ENCODE measurements around the gene STIM2.
A peak's percentile ranks its signal among the peaks of the same experiment; 100 is the strongest.

STIM2 gene

GRCh38 chr4:26837993-26838842 is 22.4 kb upstream of the STIM2 start:
- no peak for DNase-seq (ENCODE audit: low read depth)

GRCh38 chr4:26839016-26839415 is 21.6 kb upstream of the STIM2 start:
- no peak for DNase-seq (ENCODE audit: low read depth)

- no peak for DNase-seq (ENCODE audit: low read depth)
Observed at GRCh38 chr4:26839534-26839951, 21.1 kb upstream of the STIM2 start.

DNA sequence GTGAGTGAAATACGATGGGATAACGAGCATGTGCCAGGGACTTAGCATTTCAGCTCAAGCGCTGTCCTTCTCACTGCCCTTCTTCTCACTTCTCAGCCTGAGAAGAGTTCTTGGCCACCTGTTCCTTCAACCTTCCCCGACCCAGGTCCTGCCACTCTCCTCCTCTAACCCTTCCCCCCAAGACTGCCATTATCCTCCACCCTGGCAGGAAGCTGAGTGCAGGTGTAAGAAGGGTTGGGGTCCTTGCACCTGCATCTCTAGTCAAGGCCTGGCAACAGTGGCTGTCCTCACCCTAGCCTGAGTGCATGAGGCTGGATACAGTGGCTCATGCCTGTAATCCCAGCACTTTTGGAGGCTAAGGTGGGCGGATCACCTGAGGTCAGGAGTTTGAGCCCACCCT is 19.9 kb upstream of the STIM2 start:
- no peak for DNase-seq (ENCODE audit: low read depth)

DNA sequence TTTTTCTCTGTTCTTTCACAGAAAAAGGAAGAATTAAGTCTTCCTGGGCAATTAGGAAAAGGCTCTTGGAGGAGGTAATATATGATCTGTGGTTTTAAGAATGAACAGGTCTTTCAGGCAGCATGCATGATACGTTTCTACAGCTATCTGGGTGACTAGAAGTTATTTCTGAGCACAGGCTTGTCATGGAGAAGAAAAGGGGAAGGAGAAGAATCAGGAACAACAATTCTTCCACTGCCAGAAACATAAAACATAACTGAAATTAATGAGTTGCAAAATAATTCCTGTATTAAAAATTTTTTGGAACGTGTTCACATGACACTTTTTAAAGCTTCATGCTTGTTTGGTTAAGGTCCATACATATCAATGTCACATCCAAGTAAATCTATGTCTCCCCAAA is 17.7 kb upstream of the STIM2 start:
- DNase-seq (ENCODE audit: low read depth), result no peak

GRCh38 chr4:26850528-26850927 is 10.1 kb upstream of the STIM2 start:
- no peak for DNase-seq (ENCODE audit: low read depth)

DNA sequence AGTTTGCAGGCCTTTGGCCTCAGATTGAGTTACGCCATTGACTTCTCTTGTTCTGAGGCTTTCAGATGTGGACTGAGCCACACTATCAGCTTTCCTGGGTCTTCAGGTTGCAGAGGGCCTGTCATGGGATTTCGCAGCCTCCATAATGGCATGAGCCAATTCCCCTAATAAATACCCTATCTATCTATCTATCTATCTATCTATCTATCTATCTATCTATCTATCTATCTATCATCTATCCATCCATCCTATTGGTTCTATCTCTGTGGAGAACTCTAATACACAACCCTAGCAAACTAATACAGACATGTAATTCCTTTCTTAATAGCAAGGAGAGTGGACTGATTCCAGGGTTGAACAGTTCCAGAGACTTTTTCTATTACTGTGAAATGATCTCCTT is 9.5 kb upstream of the STIM2 start:
- DNase-seq (ENCODE audit: low read depth), result no peak

GRCh38 chr4:26854701-26855100 is 5.9 kb upstream of the STIM2 start:
- DNase-seq (ENCODE audit: low read depth), result no peak

DNA sequence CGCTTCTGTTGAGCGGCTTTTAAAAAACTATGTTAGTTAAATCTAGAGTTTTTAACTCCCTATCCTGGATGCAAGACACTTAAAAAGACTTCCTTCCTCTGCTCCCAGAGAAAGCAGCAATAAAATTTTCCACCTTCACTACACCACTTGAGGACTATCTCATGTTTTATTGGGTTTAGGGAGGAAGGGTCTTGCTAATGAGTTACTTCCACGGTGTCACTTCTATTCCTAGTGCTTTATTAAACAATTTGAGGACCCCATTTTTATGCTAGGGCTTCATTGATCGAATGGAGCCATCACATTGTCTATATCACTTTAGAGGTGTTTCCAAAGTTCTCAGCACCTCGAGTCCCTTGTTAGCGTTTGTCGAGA is 3.7 kb upstream of the STIM2 start:
- DNase-seq (ENCODE audit: low read depth), result no peak

GRCh38 chr4:26857278-26858034 is 3.2 kb upstream of the STIM2 start:
- peak; percentile 88 for DNase-seq (ENCODE audit: low read depth)

DNA sequence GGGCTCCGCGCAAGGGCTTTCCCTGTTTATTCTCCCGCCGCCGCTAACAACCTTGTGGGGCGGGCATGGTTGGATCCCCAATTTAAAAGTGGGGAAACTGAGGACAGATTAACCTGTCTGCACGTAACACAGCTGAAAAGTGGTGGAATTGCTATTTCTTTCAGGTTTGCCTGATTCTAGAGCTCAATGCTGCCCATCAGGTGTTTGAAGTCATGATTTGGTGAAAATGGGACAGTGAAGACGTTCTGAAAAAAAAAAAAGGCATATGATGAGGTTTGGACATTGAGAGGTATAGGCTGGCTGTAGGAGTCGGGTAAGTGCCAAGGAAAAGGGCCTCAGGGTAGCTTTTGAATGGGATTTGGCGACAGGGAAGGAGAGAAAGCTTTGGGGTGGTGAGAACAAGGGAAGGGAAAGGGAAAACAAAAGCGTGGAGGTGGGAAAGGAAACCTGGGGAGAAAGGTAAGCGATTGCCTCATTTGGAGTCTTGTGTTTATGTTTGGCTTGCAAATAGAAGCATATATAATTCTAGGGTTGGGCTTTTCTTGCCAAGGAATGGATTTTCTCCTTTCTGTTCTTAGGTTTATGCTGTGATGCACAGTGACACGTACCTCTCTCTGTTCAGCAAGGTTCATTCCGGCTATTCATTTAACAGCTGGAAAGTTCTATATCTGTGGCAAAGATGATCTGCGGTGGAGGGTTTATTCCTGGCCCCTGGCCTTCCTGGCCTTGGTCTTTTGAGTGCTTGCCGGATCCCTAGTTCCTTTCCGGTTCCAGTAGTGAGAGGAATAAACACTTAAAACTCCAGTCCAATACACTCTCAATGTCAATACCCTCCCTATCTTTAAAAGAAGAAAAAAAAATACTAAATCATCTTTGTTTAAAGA is 2.4 kb upstream of the STIM2 start:
- DNase-seq (ENCODE audit: low read depth), result no peak

DNA sequence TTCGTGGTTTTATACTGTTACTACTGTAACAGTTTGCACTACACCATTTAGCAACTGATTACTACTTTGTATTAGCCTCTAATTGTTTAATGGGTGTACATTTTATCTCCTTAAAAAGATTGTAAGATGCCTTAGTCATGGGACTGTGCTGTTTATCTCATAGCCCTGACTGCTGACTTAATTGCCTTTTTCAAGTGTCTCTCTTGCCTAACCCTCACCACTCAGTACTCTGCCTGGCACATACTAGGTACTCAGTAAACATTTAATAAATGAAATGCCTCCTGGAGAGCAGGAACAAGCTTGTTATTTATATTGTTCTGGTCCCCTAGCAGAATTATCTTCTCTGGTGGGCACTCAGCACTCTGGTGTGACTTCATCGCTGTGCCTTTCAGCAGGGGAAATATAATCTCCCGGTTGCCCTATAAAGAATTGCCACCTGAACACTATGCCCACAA is 1.7 kb upstream of the STIM2 start:
- DNase-seq (ENCODE audit: low read depth), result no peak

DNA sequence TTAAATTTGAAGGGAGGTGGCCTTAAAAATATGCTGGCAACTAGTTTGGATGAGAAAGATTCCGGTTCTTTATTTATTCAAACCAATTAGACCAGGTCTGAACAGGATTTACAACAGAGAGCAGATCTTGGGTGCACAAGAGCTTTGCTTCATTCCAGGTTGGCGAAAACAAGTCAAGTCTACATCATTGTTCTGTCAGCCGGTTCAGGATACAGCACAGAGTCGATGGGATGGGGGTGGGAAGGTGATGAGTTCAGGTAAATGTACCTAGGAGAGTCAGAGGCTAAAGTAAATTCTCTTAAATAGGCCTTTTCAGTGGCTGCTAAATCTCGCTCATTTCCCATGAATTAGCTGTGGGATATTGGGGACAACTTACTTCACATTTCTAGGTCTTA is 882 bp upstream of the STIM2 start:
- DNase-seq (ENCODE audit: low read depth), result no peak

GRCh38 chr4:26860922-26861433 is 337 bp downstream of the STIM2 start:
- DNase-seq (ENCODE audit: low read depth), result peak; percentile 34

- peak; percentile 62 for DNase-seq (ENCODE audit: low read depth)
Observed at GRCh38 chr4:26861434-26862186, 969 bp downstream of the STIM2 start.

DNA sequence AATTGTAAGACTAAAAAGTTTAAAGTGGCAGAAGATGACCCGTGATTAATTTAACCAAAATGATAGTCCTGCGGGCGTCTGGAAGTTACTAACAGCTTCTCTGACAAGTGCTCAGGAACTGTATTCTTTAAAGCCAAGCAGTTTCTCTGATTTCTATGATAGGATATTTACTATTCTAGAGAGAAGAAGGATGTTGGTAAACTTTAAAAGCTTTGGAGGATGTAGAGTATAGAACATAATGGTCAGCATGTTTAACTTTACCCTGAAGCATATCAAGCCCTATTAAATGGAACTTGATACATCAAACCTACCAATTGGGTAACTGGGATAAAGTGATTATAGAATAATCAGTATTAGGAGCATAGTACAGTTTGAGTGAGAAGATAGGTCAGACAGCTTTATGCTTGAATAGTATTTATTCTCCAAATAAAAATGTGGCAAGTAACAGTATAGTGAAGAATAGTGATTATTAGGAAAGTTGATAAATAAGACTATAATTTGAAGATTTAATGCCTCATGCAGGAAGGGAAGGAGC is 1.8 kb downstream of the STIM2 start:
- no peak for DNase-seq (ENCODE audit: low read depth)

DNA sequence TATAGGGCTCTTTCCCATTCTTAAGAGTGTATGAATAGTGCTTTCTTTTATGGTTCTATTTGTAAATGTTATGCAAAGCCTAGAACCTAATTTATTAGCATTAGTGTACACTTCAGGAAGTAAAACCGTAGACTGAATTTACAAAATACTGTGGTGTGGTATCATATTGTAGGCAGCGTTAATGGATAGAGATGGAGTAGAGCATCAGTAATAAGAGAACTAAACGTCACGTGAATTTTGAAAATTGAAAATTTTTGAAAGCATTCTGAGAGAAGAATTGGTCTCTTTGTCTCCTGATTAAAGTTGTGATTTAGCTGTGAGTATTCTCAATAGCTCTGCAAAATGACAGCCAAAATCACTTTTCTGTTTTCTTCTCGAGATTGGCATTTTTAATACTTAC is 2.9 kb downstream of the STIM2 start:
- no peak for DNase-seq (ENCODE audit: low read depth)

- DNase-seq (ENCODE audit: low read depth), result no peak
Observed at GRCh38 chr4:26864899-26865298, 4.3 kb downstream of the STIM2 start.

- DNase-seq (ENCODE audit: low read depth), result no peak
Observed at GRCh38 chr4:26866203-26866602, 5.6 kb downstream of the STIM2 start.

DNA sequence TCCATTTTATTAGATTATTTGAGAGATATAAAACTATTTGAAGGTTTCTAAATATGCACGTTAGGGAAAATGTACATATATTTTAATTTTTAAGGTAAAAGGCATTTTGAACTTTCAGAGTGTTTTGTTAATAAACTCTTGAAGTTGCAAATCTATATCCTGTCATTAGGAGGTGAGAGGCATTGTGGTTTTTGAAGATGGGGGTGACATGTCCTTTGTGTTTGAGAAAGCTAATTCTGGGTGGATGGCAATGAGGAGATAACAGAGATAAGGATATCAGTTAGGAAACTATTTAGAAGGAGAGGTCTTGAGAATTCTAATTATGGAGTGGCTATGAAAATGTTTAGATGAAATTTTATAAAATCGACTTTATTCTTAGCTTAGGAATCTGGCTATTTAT is 6.1 kb downstream of the STIM2 start:
- no peak for DNase-seq (ENCODE audit: low read depth)
